ENCODE data around the gene SYTL3.

DNA sequence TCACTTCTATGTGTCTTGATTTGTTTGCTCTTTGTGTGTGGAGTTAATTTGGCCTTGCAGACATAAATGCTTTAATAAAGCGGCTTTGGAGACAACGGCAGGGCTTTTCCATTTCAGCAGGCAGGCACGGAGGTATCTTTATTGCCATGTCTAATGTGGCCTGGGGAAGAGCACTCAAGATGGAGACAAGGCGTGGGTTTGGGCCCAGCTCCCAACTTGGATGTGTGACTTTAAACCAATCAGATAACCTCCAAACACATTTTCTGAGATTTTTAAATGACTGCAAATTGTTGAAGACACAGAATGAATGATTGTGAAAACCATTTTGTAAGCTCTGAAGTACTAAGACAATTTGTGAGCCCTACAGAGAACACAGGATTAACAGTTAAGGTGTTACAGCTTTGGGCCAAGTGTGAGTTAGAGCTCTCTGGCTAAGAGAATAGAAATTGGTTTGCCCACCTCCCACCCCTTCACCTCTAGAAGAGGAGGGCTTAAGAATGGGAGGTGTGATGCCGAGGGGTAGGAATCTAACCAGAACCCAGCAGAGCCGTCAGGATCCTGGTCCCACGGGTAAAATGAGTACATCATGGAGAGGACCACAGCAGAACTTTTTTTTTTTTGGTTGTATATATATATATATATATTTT, 14.3 kb upstream of the SYTL3 start:
- TF ChIP-seq IRF2 (CRISPR knock-in tag; IDR thresholded peaks at IDR 0.05; ENCODE audit: borderline replicate concordance, low read depth) (no peak), TEAD4 (CRISPR knock-in tag; IDR thresholded peaks at IDR 0.05) (no peak), CTCF (IDR thresholded peaks at IDR 0.05) (no peak), ESRRA (CRISPR knock-in tag; IDR thresholded peaks at IDR 0.05; ENCODE audit: borderline replicate concordance) (no peak), MAX (CRISPR knock-in tag; IDR thresholded peaks at IDR 0.05) (no peak), ZSCAN18 (CRISPR knock-in tag; IDR thresholded peaks at IDR 0.05) (no peak), ATF2 (CRISPR knock-in tag; IDR thresholded peaks at IDR 0.05; ENCODE audit: borderline replicate concordance, low read depth) (no peak), SMAD4 (CRISPR knock-in tag; IDR thresholded peaks at IDR 0.05) (no peak), ZNF281 (CRISPR knock-in tag; IDR thresholded peaks at IDR 0.05) (no peak), ZBTB21 (CRISPR knock-in tag; IDR thresholded peaks at IDR 0.05; ENCODE audit: borderline replicate concordance) (no peak)
- TF ChIP-seq, protein P1, sequence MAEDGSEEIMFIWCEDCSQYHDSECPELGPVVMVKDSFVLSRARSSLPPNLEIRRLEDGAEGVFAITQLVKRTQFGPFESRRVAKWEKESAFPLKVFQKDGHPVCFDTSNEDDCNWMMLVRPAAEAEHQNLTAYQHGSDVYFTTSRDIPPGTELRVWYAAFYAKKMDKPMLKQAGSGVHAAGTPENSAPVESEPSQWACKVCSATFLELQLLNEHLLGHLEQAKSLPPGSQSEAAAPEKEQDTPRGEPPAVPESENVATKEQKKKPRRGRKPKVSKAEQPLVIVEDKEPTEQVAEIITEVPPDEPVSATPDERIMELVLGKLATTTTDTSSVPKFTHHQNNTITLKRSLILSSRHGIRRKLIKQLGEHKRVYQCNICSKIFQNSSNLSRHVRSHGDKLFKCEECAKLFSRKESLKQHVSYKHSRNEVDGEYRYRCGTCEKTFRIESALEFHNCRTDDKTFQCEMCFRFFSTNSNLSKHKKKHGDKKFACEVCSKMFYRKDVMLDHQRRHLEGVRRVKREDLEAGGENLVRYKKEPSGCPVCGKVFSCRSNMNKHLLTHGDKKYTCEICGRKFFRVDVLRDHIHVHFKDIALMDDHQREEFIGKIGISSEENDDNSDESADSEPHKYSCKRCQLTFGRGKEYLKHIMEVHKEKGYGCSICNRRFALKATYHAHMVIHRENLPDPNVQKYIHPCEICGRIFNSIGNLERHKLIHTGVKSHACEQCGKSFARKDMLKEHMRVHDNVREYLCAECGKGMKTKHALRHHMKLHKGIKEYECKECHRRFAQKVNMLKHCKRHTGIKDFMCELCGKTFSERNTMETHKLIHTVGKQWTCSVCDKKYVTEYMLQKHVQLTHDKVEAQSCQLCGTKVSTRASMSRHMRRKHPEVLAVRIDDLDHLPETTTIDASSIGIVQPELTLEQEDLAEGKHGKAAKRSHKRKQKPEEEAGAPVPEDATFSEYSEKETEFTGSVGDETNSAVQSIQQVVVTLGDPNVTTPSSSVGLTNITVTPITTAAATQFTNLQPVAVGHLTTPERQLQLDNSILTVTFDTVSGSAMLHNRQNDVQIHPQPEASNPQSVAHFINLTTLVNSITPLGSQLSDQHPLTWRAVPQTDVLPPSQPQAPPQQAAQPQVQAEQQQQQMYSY (CRISPR knock-in tag; IDR thresholded peaks at IDR 0.05), result no peak

Data from WTC11 (cell line).